ENCODE measurements around the gene FAM107B. TPM values are rescaled to one million over a fixed set of nuclear protein-coding genes. Genes with fewer than 3 reads are reported as not detected.
A peak's percentile ranks its signal among the peaks of the same experiment; 100 is the strongest.
"Not testable (repeated sequence)": the region's sequence is repeated elsewhere in the genome, so short reads cannot be mapped to it uniquely, and the experiment has no call there.

Gene FAM107B
- total RNA-seq, 2 donors from 2014 or later: 15.3 to 17.1 TPM

DNA sequence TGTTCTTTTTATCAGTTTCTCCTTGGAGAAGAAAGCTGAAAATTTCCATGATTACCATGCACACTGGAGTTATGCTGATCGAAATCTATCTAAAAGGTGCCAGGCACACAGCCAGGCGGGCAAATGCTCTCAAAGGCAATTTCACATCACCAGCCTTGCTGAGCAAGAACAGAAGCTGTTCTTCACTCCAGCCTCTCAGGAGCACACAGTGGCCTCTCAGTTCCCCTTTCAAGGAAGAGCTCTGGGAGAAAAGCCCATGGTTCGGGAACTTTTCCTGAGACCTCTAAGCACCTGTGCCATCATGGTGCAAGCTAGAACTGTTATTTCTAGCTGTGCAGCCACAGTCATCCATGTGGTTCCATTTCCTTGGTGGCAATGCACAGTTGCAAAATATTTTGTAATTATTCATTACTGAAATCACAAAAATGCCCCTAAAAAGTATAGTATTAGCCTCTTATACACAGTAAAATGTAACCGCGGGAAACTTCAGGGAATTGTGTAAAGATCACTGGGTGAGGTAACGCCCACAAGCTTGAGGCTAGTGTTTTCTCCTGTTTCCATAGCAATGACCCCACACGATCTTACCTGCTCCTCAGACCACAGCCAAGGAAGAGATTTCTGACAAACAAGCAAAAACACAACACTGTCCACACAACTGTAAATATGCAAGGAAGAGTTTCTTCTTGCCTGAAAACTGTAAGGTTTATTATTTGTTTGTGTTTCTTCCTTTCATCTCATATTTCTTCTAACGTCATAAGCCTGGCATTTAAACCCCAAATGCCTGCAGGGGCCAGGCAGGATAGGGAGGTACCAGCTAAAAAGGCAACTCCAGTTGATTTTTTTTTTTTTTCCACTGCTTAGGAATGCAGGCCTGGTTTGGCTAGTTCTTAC lies 121.2 kb downstream of the FAM107B start:
- DNase-seq (no peak), ATAC-seq (peak; percentile 87 to 89)
- intact Hi-C loops (cut with DNase I): no loop called here

DNA sequence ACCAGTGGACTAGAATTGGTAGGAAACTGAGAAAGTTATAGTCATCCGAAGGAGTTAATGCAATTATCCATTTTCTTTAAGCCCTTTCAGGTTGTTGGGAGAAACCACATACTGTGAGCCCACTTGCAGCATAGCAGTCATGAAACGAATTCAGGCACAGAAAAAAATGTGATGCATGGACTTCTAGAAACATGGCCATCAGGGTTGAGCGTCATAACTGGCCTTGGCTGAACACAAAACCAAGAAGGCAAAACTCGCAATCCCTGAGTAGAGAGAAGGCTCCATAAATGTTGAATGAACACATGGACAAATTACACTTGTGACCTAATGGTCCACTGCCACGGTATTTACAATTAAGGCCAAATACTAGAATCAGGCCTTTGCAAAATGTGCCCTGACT lies 121.9 kb downstream of the FAM107B start:
- DNase-seq (no peak), ATAC-seq (no peak)
- intact Hi-C loops (cut with DNase I): no loop called here

- no peak for ATAC-seq
- intact Hi-C loops (cut with DNase I): no loop called here
- DNase-seq: no peak
Observed at GRCh38 chr10:14652067-14652466, 122.6 kb downstream of the FAM107B start.

DNA sequence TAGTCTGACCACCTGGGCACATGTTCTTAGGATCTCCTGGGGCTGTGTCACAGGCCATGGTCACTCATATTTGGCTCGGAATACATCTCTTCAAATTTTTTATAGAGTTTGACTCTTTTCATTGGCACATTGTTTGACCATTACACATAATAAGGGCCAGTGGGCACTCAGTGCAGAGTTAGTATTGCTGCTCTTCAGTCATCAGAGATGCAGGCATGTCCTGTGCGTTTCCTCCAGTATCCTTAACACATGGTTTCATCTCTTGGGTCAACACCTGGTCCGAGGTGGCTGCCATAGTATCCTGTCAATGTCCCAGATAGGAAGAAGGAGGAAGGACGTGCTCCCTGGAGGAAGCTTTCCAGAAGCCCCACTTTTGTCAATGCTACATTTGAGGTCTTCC lies 125.0 kb downstream of the FAM107B start:
- no peak for DNase-seq
- no peak for ATAC-seq
- intact Hi-C loops (cut with DNase I): no loop called here

DNA sequence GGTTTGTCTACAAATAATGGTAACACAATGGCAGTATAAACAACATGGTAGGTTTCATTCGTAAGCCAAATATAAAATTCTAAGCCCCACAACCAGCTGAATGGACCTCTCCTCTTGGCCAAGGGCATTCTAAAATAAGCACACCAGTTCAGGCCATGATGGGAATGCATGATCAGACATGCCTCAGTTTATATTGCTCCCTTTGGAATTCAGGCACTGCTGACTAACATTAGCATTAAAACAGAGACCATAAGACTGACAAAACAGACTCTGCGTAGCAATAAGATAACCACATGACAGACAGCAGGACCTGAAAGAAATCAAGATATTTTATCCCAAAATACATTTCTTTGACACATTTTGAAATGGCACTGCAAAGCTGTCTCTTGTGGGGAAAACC lies 125.8 kb downstream of the FAM107B start:
- intact Hi-C loops (cut with DNase I): no loop called here
- no peak for DNase-seq
- no peak for ATAC-seq

DNA sequence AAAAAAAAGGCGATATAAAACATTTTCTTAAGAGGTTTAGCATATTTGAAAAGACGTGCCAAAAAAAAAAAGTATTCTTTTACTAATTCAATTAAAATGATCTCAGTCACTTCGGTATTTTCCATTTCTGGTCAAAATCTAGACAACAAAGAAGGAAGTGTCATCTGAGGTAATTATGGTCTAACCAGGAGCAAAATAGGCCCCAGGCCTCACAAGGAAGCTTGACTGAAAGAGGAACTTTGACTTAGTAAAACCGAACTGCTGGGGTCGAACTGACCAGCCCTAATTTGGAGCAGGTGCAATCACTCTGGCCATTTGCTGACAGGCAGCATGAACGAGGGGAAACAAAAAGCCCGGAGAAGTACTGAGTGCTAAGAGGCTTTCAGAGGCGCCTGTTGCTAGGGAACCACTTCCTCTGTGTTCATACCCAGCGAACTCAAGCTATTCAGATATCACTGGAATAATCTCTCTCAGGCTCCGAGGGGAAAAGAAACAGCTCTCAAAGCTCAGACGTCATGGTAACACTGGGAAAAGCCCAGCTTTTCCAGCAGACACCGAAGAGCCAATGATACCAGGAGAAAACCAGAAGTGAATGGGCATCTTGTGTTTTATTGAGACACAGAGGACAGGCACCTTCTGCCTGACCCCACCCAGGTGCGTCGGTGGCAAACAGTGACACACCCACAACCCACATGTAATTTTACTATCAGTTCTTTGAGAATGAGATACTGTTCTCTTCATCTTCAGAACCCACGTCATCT lies 126.5 kb downstream of the FAM107B start:
- DNase-seq (peak; percentile 72), ATAC-seq (peak; percentile 97)
- intact Hi-C loops (cut with DNase I): no loop called here

DNA sequence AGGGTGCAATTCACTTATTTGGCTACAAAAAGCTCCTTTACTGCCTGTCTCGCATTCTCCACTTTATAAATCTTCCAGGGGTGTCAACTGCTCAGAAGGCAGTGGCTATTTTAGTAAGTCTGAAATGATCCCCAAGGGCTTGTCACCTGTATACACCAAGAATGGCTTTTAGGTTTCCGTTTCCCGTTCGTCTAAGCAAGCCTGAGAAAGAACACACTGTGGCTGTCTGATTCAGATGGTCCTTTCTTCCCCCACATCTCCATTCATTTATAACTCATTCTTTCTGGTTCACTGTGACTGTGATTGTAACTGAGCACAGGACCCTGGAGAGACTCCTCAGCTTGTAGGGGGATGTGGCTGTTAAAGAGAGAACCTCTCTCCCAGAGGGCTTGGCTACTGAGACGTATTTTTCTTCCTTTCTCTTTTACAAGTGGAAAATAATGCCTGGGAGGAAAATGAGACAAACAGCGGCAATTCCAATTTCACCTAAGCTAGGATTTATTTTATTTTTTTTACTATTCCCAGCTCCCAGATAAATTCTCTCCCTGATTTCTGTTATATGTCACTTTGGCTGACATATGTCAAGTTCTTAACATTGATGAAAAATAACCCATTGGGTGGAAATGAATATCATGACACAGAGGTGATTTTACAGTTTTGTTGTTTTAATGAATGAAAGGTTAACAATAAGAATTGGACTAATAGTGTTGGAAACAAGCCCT lies 129.3 kb downstream of the FAM107B start:
- intact Hi-C loops (cut with DNase I): no loop called here
- DNase-seq (no peak), ATAC-seq (no peak)

GRCh38 chr10:14639637-14640036 lies 135.1 kb downstream of the FAM107B start:
- DNase-seq (no peak), ATAC-seq (no peak)
- intact Hi-C loops (cut with DNase I): no loop called here

- peak; percentile 38 to 54 for ATAC-seq
- intact Hi-C loops (cut with DNase I): no loop called here
- DNase-seq: no peak
Observed at GRCh38 chr10:14635043-14635710, 139.5 kb downstream of the FAM107B start.

- ATAC-seq: peak; percentile 41 to 65
- DNase-seq: peak; percentile 24
- intact Hi-C loops (cut with DNase I): not testable (repeated sequence)
Observed at GRCh38 chr10:14634572-14634971, 140.1 kb downstream of the FAM107B start.

- intact Hi-C loops (cut with DNase I): no loop called here
- no peak for ATAC-seq
- DNase-seq: no peak
Observed at GRCh38 chr10:14625765-14626525, 148.8 kb downstream of the FAM107B start.

DNA sequence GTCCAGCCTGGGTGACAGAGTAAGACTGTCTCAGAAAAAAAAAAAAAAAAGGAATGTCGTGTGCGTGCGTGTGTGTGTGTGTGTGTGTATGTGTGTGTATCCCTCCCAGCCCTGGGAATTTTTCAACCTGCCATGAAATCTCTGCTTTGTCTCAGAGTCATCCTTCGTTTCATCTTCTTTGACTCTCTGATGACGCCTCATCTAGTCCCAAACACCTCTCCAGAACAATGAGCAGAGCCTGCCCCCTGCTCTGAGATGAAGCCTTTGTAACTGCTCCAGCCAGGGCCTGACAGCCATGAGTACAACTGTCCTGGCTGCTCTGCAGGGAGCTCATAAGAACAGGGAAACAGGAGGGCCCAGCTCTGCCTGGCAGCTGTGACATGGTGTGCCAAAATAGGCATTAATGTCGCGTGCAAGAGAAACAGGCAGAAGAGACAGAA lies 149.5 kb downstream of the FAM107B start:
- ATAC-seq: no peak
- intact Hi-C loops (cut with DNase I): no loop called here
- no peak for DNase-seq

DNA sequence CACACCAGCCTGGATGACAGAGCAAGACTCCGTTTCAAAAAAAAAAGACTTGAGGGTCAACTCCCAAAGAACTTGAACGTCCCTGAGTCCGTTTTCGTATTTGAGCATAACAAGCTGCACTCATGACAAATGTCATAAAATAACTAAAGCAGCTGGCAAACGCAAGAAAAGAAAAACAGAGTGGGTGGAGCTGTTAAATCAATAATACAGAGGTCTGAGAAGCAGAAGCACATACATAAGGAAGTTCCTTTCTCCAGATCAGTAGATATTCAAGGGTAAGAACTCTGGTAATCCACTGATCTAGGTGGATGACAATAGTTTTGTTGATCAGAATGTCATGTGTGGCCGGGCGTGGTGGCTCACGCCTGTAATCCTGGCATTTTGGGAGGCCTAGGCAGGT lies 150.1 kb downstream of the FAM107B start:
- DNase-seq (no peak), ATAC-seq (no peak)
- intact Hi-C loops (cut with DNase I): no loop called here

DNA sequence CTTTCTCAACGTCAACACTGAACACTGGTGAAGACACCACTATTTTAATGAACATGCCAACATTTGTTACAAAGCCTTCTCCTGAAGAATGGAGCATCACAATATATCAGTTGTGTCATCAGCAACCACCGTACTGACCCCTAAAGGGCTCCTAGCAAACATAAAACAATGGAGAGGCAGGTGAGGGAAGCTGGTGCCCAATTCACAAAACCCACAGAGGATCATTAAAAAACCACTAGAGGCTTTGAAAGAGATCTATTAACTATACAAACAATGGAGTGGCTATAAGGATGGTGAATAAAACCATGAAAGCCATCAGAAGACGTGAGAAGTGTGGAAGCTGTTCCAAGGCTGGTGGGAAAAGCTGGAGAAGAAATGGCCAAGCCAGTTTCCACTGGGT lies 150.8 kb downstream of the FAM107B start:
- ATAC-seq: no peak
- intact Hi-C loops (cut with DNase I): no loop called here
- DNase-seq: no peak

DNA sequence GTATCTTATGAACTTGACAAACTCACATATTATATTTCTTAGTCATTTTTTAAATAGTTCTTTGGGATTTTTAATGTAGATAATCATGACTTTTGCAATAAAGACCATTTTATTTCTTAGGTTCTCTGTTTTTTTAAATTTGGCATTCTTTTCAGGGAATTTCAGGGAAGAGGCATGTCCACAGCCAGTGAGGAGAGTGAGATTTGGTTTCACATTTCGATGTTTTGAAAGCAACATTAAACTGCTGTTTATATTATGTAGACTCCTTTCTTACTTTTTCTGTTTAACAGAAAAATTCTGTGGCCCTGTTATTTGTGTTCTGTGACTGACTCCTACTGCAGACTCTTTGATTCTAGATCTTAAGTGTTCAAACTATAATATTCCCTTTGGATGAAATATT lies 153.7 kb downstream of the FAM107B start:
- intact Hi-C loops (cut with DNase I): no loop called here
- ATAC-seq (no peak), DNase-seq (no peak)

DNA sequence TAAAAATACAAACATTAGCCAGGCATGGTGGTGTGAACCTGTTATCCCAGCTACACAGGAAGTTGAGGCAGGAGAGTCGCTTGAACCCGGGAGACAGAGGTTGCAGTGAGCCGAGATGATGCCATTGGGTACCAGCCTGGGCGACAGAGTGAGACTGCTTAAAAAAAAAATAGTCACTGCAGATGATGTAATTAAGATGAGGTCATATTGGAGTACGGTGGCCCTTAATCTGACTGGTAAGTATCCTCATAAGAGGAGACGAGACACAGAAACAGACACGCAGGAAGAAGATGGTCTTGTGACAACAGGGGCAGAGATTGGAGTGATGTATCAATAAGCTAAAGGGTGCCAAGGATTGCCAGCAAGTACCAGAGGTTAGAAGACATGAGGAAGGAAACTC lies 156.0 kb downstream of the FAM107B start:
- ATAC-seq: no peak
- intact Hi-C loops (cut with DNase I): no loop called here

GRCh38 chr10:14617852-14618251 lies 156.8 kb downstream of the FAM107B start:
- ATAC-seq: peak in 1 of 2 donors; percentile 86
- intact Hi-C loops (cut with DNase I): no loop called here
- DNase-seq: no peak

More for the DNA sequence above, 156.0 kb downstream of the FAM107B start:
- DNase-seq: no peak

DNA sequence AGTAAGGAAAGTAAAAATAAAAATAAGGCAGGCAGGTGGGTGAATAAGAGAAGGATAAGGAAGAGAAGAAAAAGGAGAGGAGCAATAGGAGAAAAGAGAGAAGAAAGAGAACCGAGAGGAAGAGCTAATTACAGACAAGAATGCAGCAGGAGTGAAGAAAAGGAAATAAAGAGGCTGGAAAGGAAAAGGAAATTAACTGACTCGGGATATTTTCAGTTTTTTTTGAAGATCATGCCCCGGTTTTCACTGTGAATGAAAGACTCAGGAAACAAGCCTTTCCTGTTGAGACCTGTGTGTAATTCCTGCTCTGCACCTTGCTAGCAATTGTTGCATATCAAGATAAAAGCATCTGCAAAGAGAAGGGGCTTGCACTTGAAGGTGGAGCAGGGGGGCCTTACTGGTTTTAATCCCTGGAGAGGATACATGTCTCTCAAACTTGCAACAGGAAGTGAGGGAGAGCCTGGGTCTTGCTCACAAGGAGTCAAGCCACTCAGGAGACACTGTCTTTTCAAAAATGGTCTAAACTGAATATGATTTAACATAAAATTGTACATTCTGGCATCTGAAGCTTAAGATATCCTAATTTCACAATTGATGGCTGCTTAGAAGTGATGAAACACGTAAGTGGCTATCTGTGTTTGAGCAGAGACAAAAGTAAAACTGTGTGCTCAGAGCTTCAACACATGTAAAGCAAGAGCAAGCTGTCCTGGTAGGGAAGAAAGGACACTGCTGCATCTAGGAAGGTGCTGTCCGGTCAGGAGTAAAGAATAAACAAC lies 157.6 kb downstream of the FAM107B start:
- intact Hi-C loops (cut with DNase I): no loop called here
- ATAC-seq (peak in 1 of 2 donors; percentile 15), DNase-seq (no peak)
